SK-N-MC (cell line): Measurements from ENCODE around the gene RNF223.

ENCODE experiments used
- DNase-seq: peaks from one replicate; pipeline ENCODE4 v3.0.0-alpha.2; 2011; ENCODE audit warnings: low read depth, low spot score
- H3K27ac ChIP-seq: fragments of 200-600 bp; sonication (generic); 2 replicates; pipeline ENCODE4 v1.5.1; 2016; ENCODE audit warnings: mixed run types
- H3K36me3 ChIP-seq: fragments of 200-600 bp; sonication (generic); 2 replicates; pipeline ENCODE4 v1.6.1; 2017; ENCODE audit warnings: antibody characterized with exemption, low read length, mixed read lengths; ENCODE audit not compliant: insufficient read depth
- H3K4me3 ChIP-seq: fragments of 200-600 bp; sonication (generic); 2 replicates; pipeline ENCODE4 v1.5.1; 2016
- H3K9ac ChIP-seq: fragments of 200-600 bp; sonication (generic); 2 replicates; pipeline ENCODE4 v1.8.0; 2017; ENCODE audit warnings: mixed run types, mixed read lengths; ENCODE audit not compliant: insufficient read length
- H3K9me3 ChIP-seq: fragments of 200-600 bp; sonication (generic); 2 replicates; pipeline ENCODE4 v1.6.1; 2017; ENCODE audit warnings: low read depth, mild to moderate bottlenecking, antibody characterized with exemption, low read length, moderate library complexity, mixed read lengths
- EZH2 ChIP-seq: fragments of 200-600 bp; sonication (generic); IDR thresholded peaks from one replicate; pipeline ENCODE4 v1.6.1; 2017; ENCODE audit warnings: antibody characterized with exemption
- FOXP2 ChIP-seq: optimal IDR thresholded peaks from 2 replicates; pipeline ENCODE3; 2011; ENCODE audit warnings: mild to moderate bottlenecking, moderate library complexity; ENCODE audit not compliant: insufficient read depth; ENCODE audit errors: extremely low read length, control extremely low read depth
- POLR2AphosphoS5 ChIP-seq: IDR thresholded peaks from 2 replicates; pipeline ENCODE4 v1.6.1; 2012; ENCODE audit warnings: mild to moderate bottlenecking, low read depth, low read length, borderline replicate concordance

Gene RNF223

GRCh38 chr1:1085911-1086841, 12.1 kb upstream of the RNF223 start:
- Histone ChIP-seq H3K36me3 (no peaks in the 10 kb centered on the region), H3K4me3 (no peak overlapping the region), H3K9ac (no peak overlapping the region), H3K27ac (no peak overlapping the region), H3K9me3 (no peaks in the 10 kb centered on the region)
- no peak for DNase-seq
- TF ChIP-seq FOXP2: no peak

GRCh38 chr1:1085171-1085841, 11.2 kb upstream of the RNF223 start:
- TF ChIP-seq EZH2: no peak
- TF ChIP-seq POLR2AphosphoS5: no peak; the same call in 1 of the 2 replicates
- no peak for TF ChIP-seq FOXP2
- Histone ChIP-seq H3K9me3 (no peaks in the 10 kb centered on the region), H3K27ac (no peak overlapping the region), H3K36me3 (no peaks in the 10 kb centered on the region), H3K4me3 (no peak overlapping the region), H3K9ac (no peak overlapping the region)
- no peak for DNase-seq

GRCh38 chr1:1084372-1085170, 10.5 kb upstream of the RNF223 start:
- no peak overlapping the region for H3K27ac ChIP-seq
- no peak overlapping the region for H3K4me3 ChIP-seq
- no peaks in the 10 kb centered on the region for H3K36me3 ChIP-seq
- no peak for DNase-seq
- TF ChIP-seq POLR2AphosphoS5: no peak
- TF ChIP-seq EZH2: no peak
- TF ChIP-seq FOXP2: no peak
- H3K9ac ChIP-seq: no peak overlapping the region
- H3K9me3 ChIP-seq: no peaks in the 10 kb centered on the region

- Histone ChIP-seq H3K4me3 (no peak overlapping the region), H3K9me3 (no peaks in the 10 kb centered on the region), H3K27ac (no peak overlapping the region), H3K9ac (no peak overlapping the region), H3K36me3 (no peaks in the 10 kb centered on the region)
- TF ChIP-seq POLR2AphosphoS5 (no peak), FOXP2 (no peak), EZH2 (no peak)
- no peak for DNase-seq
Measured at GRCh38 chr1:1083416-1084371, 9.6 kb upstream of the RNF223 start.

GRCh38 chr1:1082776-1083415, 8.8 kb upstream of the RNF223 start:
- Histone ChIP-seq H3K36me3 (no peaks in the 10 kb centered on the region), H3K27ac (no peak overlapping the region), H3K9me3 (no peaks in the 10 kb centered on the region), H3K9ac (no peak overlapping the region), H3K4me3 (no peak overlapping the region)
- DNase-seq: no peak
- TF ChIP-seq POLR2AphosphoS5: no peak
- TF ChIP-seq FOXP2: no peak
- no peak for TF ChIP-seq EZH2

GRCh38 chr1:1082239-1082775, 8.2 kb upstream of the RNF223 start:
- no peak for DNase-seq
- no peak for TF ChIP-seq FOXP2
- no peak for TF ChIP-seq EZH2
- no peak for TF ChIP-seq POLR2AphosphoS5
- H3K4me3 ChIP-seq: no peak overlapping the region
- H3K9me3 ChIP-seq: no peaks in the 10 kb centered on the region
- no peak overlapping the region for H3K9ac ChIP-seq
- no peak overlapping the region; the same call in 1 of the 2 replicates for H3K27ac ChIP-seq
- no peaks in the 10 kb centered on the region for H3K36me3 ChIP-seq

- no peak for TF ChIP-seq FOXP2
- TF ChIP-seq EZH2: no peak
- TF ChIP-seq POLR2AphosphoS5: no peak
- Histone ChIP-seq H3K9me3 (no peaks in the 10 kb centered on the region), H3K27ac (no peak overlapping the region; the same call in 1 of the 2 replicates), H3K36me3 (no peaks in the 10 kb centered on the region), H3K9ac (no peak overlapping the region), H3K4me3 (no peak overlapping the region)
- no peak for DNase-seq
Measured at GRCh38 chr1:1081311-1082238, 7.5 kb upstream of the RNF223 start.
